ENCODE measurements around the gene METTL6. TPM values are rescaled to one million over a fixed set of nuclear protein-coding genes. Genes with fewer than 3 reads are reported as not detected.
A peak's percentile ranks its signal among the peaks of the same experiment; 100 is the strongest.

Gene METTL6
- total and polyA plus RNA-seq, 8 donors = 14.7 to 37.3 (median 31.3) TPM

DNA sequence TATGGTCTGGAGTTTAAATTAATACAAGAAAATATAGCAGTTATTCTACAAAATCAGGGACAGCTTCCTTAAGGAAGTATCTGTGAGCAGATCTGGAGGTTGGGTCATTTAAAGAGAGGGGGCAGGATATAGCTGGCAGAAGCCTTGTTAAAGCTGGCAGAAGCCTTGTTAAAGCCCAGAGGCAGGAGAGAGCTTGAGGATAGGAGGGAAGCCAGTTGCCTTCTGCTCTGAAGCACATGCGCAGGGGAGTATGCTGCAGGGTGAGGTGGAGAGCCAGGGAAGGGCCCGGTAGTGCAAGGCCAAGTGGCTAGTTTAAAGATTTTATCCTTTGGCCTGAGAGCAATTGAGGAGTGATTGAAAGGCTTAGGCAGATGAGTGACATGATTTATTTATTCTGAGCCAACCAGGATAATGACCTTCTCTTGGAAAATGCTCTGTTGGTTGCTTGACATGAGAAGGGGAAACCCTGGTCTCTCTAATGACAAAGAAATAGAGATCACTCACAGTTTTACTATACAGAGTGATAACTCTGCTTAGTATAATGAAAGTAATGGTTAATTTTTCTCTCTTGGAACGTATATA is 4.0 kb upstream of the METTL6 start:
- intact Hi-C loops (cut with DNase I) = no loop called here
- ATAC-seq = no peak

GRCh38 chr3:15430624-15431023 is 3.3 kb upstream of the METTL6 start:
- TF ChIP-seq, protein P1, sequence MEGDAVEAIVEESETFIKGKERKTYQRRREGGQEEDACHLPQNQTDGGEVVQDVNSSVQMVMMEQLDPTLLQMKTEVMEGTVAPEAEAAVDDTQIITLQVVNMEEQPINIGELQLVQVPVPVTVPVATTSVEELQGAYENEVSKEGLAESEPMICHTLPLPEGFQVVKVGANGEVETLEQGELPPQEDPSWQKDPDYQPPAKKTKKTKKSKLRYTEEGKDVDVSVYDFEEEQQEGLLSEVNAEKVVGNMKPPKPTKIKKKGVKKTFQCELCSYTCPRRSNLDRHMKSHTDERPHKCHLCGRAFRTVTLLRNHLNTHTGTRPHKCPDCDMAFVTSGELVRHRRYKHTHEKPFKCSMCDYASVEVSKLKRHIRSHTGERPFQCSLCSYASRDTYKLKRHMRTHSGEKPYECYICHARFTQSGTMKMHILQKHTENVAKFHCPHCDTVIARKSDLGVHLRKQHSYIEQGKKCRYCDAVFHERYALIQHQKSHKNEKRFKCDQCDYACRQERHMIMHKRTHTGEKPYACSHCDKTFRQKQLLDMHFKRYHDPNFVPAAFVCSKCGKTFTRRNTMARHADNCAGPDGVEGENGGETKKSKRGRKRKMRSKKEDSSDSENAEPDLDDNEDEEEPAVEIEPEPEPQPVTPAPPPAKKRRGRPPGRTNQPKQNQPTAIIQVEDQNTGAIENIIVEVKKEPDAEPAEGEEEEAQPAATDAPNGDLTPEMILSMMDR (IDR thresholded peaks at IDR 0.05) = no peak
- ATAC-seq = no peak
- Histone ChIP-seq H3K27me3 (no peaks in the 10 kb centered on the region), H3K4me1 (peaks cover 7 to 52% of the 10 kb centered on the region in 2 donors), H3K9me3 (no peaks in the 10 kb centered on the region), H3K36me3 (peaks cover 5 to 58% of the 10 kb centered on the region in 2 donors), H3K27ac (no peak overlapping the region), H3K4me3 (no peak overlapping the region)
- DNase-seq = no peak
- intact Hi-C loops (cut with DNase I) = no loop called here

More for the DNA sequence above, 4.0 kb upstream of the METTL6 start:
- Histone ChIP-seq H3K36me3 (peaks cover 5 to 65% of the 10 kb centered on the region in 2 donors), H3K27ac (no peak overlapping the region), H3K27me3 (no peaks in the 10 kb centered on the region), H3K4me3 (no peak overlapping the region), H3K9me3 (no peaks in the 10 kb centered on the region), H3K4me1 (peaks cover 7 to 45% of the 10 kb centered on the region in 2 donors)
- TF ChIP-seq, protein P1 (IDR thresholded peaks at IDR 0.05) = no peak
- no peak for DNase-seq

GRCh38 chr3:15429080-15429479 is 1.7 kb upstream of the METTL6 start:
- Histone ChIP-seq H3K27me3 (no peaks in the 10 kb centered on the region), H3K4me3 (peak overlapping the region in 1 of 2 donors; percentile 94), H3K27ac (no peak overlapping the region), H3K4me1 (peaks cover 7 to 57% of the 10 kb centered on the region in 2 donors), H3K9me3 (no peaks in the 10 kb centered on the region), H3K36me3 (peaks cover 0 to 46% of the 10 kb centered on the region in 2 donors)
- DNase-seq (no peak), ATAC-seq (no peak)
- intact Hi-C loops (cut with DNase I) = loop anchor here in 1 of 2 donors (10.0 kb wide), 1 partner anchor 126 kb away; no protein-coding TSS in a partner anchor
- TF ChIP-seq, protein P1 (IDR thresholded peaks at IDR 0.05) = no peak

DNA sequence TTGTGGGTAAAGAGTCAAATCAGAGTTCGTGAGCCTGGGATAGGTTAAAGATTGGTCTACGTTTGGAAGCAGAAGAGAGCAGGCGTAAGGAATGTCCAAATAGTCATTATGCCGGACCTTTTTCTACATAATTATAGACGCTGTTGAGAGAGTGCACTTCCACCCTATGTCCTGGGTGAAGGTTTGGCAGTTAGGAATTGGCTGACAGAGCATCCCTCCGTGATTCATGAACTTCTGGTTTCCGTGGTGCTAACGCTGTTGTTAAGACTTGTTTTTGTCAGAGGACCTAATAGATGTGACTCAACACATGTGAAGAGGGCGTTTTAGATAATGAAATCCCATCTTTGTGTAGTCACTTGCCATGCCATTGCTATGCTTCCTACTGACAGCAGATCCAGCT is 1.2 kb upstream of the METTL6 start:
- H3K4me3 ChIP-seq = peak overlapping the region; percentile 81 to 94
- TF ChIP-seq, protein P1 (IDR thresholded peaks at IDR 0.05) = no peak
- H3K27ac ChIP-seq = peak overlapping the region in 1 of 2 donors; percentile 88
- ATAC-seq (peak; percentile 41), DNase-seq (no peak)
- H3K4me1 ChIP-seq = peaks cover 7 to 57% of the 10 kb centered on the region in 2 donors
- no peaks in the 10 kb centered on the region for H3K9me3 ChIP-seq
- H3K36me3 ChIP-seq = peaks cover 0 to 46% of the 10 kb centered on the region in 2 donors
- H3K27me3 ChIP-seq = no peaks in the 10 kb centered on the region
- intact Hi-C loops (cut with DNase I) = loop anchor here in 1 of 2 donors (10.0 kb wide), 1 partner anchor 126 kb away; no protein-coding TSS in a partner anchor

DNA sequence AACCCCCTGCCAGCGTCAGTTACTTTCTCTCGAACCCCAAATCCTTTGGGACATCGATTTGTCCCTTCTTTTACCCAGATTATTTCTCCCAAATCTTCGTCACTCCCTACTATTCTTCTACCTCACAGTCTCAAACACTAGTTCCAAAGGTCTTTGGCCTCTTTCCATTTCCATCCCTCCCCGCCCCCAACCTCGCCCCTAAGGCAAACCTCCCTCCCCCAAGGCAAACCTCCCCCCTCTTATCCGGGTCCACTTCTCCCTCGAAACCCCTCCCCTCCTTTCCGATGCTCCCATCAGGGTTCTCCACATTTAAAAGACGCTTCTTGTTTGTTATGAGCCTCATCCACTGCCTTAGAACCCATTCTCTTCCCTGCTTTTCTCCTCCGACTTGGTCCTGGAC is 637 bp upstream of the METTL6 start:
- intact Hi-C loops (cut with DNase I) = loop anchor here in 1 of 2 donors (10.0 kb wide), 1 partner anchor 127 kb away; no protein-coding TSS in a partner anchor
- H3K36me3 ChIP-seq = peaks cover 0 to 46% of the 10 kb centered on the region in 2 donors
- H3K9me3 ChIP-seq = no peaks in the 10 kb centered on the region
- H3K4me1 ChIP-seq = peaks cover 7 to 57% of the 10 kb centered on the region in 2 donors
- no peak for DNase-seq
- H3K27ac ChIP-seq = peak overlapping the region; percentile 37 to 88
- H3K4me3 ChIP-seq = peak overlapping the region; percentile 81 to 94
- TF ChIP-seq, protein P1 (IDR thresholded peaks at IDR 0.05) = no peak
- peak; percentile 38 for ATAC-seq
- no peaks in the 10 kb centered on the region for H3K27me3 ChIP-seq

Measured in left lung (tissue), 10 donors.